ENCODE results near the gene INTS3.

Gene INTS3

GRCh38 chr1:153799016-153799415 lies 71.2 kb downstream of the INTS3 start:
- DNase-seq: no peak

- no peak for DNase-seq
Measured at GRCh38 chr1:153799566-153800465, 72.0 kb downstream of the INTS3 start.

GRCh38 chr1:153800516-153800915 lies 72.7 kb downstream of the INTS3 start:
- DNase-seq: no peak

- DNase-seq: no peak
Measured at GRCh38 chr1:153801028-153801625, 73.3 kb downstream of the INTS3 start.

- no peak for DNase-seq
Measured at GRCh38 chr1:153801786-153802697, 74.2 kb downstream of the INTS3 start.

- no peak for DNase-seq
Measured at GRCh38 chr1:153803470-153804056, 75.7 kb downstream of the INTS3 start.

GRCh38 chr1:153804112-153804511 lies 76.3 kb downstream of the INTS3 start:
- no peak for DNase-seq

GRCh38 chr1:153805042-153805745 lies 77.3 kb downstream of the INTS3 start:
- no peak for DNase-seq

- no peak for DNase-seq
Measured at GRCh38 chr1:153805886-153806719, 78.3 kb downstream of the INTS3 start.

GRCh38 chr1:153816283-153816889 lies 88.5 kb downstream of the INTS3 start:
- no peak for DNase-seq

GRCh38 chr1:153818876-153819275 lies 91.0 kb downstream of the INTS3 start:
- no peak for DNase-seq

Measured in NCI-H1048 (cell line).